HG02973 (cell line): ENCODE results near the gene FAM98B.

Experiments used
- ATAC-seq: cut with Tn5 transposase; IDR thresholded peaks from one replicate; pipeline ENCODE4 v1.9.1; 2021; ENCODE audit warnings: moderate library complexity; ENCODE audit not compliant: unreplicated experiment

FAM98B gene

DNA sequence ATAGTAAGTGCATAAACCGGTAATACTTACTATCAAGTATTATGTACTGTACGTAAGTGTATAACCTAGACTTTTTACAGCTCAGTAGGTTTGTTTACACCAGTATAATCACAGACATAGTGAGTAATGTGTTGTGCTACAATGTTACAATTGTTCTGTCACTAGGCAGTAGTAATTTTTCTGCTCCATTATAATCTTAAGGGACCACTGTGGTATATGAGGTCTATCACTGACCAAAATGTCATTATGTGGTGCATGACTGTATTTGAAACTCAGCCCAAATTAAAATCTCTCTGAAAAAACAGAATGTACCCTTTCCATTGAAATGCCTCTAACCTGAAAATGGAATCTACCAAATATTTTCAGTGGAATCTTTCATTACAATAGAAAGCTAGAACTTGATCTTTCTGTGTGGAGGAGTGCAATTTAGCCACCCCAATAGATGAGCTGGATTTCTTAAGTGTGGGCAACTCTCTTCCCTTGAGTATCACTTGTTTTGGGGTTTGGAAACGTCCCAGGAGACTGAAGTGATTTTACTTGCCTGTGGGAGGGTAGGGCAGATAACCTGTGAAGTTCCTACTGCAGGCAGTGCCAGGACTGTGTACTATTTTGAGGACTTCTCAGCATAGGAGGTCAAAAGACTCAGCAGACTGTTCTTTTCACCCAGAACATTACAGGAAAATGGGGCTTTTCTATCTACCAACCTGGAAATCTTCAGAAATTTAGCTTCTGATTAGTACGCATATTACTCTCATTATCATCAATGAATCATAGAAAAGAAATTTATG lies 50.9 kb downstream of the FAM98B start:
- ATAC-seq, result no peak

DNA sequence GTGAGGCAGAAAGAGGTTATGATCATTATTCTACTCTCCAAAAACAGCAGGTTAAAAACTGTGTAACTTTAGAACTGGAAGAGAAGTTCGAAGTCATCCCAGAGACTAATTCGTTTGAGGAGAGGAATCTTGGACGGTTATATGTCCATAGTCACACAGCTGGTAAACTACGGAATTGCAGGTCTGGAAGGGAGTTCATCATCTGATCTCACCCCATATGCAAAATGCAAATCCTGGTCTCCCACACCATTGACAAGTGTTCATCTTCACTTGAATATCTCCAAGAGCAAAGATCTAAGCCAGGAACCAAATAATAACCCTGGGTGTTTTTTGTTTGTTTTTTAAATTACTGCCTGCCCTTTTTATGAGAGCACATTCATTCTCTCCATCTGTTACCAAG lies 53.1 kb downstream of the FAM98B start:
- ATAC-seq, result no peak

DNA sequence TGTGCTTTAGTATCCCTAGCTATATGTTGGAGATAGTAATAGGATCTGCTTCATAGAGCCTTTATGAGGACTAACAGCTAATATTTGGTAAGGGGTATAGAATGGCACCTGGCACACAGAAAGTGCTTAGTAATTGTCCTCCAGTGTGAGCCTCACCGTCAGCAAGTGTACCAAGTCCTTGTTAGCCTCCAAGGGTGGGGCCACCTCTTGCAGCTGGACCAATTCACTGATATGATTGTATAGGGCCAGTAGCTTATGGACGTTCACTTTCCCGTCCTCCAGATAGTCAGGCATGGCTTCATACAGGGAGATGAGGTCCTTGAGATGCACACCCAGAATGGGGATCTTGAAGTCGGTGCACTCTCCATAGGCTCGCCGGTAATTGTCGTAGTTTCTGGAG lies 53.6 kb downstream of the FAM98B start:
- no peak for ATAC-seq

GRCh38 chr15:38508647-38509046 lies 54.7 kb downstream of the FAM98B start:
- no peak for ATAC-seq

- no peak for ATAC-seq
Observed at GRCh38 chr15:38509152-38509551, 55.2 kb downstream of the FAM98B start.

DNA sequence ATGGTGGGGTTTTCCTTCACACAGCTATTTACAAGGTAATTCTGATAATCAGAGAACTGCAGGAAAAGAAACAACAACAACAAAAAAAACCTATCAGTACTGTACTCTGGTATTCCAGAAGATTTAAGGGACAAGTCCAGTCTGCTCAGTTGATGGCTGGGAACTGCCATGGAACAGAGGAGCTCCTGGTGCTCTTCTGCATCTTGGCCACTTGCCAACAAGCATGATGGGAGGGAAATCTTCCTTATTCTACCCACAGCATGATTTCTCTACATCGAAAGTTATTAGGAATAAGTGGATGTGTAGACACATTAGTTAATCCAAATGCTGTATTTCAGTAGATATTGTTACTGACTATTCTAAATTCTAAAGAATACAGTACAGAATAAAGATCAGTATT lies 59.0 kb downstream of the FAM98B start:
- no peak for ATAC-seq

DNA sequence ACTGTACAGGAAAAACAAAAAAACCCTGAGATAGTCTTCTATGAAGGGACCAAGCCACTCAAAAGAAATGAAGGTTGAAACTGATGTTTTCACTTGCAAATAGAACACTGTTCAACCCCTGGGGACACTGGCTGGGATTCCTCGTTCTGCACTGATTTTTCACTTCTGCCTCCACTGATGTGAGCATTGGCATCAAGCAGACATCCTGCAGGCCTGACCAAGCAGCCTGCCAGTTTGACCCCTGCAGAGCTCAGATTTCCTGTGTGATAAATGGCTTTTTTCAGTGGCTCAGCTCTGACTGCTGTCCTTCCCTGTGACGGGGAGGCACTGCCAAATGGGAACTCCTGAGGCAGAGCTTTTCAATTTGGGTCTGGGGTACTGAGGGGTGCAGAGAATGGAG lies 60.7 kb downstream of the FAM98B start:
- ATAC-seq, result no peak

DNA sequence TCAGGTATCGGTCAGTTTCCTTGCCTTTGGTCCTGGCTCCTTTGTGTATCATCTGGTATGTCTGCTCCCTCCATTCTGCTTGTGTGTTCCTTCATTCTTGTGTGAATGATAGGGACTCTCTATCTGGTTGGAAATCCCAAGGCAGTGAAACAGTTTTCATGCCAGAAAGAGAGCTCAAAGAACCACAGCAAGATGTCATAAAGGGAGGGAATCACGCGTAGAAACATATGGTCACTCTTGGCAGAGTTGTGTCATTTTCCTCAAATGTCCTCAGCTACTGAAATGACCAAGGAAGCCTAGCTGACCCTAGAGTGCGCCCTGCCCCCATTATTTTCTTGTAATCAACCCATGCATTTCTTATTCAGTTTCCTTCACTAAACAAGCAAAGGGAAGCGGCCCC lies 62.7 kb downstream of the FAM98B start:
- no peak for ATAC-seq

DNA sequence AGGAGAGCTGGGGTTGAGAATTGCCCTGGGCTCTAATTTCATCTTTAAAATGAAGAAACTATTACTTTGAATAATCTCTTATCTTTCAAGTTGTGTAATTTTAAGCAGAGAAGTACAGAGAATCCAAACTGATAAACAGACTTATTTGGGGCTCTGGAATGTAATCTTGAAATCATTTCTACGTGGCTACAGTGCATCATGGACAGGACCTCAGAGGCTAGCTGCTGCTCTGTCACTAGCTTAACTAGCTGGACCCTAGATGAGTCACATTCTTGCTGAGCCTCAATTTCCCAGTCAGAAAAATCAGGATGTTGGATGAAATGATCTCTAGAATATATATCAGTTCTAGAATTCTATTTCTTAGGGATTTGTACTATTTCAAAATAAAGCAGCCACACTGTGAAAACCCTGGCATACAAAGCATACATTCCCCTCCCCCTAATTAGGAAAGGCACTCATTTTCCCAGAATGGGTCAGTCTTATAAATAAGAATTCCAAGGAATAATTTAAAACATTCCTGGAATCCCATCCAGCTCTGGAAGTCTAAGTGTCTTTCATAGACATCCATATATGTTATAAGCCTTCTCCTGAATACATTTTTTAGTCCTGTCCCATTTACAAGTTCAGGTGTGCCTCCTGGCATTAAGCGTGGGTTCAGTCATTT lies 63.5 kb downstream of the FAM98B start:
- ATAC-seq, result no peak

- no peak for ATAC-seq
Observed at GRCh38 chr15:38518084-38518483, 64.2 kb downstream of the FAM98B start.

- no peak for ATAC-seq
Observed at GRCh38 chr15:38520035-38520434, 66.1 kb downstream of the FAM98B start.

DNA sequence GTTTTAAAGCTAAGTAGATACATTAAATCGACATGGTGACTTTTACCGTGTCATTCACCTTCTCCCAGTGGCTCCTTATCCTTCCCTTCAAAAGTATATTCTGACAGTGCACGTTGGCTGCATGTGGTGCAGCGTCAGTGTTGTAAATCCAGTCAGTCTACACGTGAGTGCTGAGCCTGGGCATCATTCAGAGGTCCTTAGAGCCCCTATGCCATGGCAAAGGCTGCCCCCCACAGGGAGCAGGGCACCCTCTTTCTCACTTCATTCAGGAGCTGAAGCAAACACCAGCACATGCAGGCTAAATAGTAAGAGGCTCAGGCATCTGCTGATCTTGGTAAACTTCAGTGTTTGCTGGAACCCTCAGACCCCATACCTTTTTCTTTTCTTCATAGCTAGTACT lies 67.4 kb downstream of the FAM98B start:
- no peak for ATAC-seq

DNA sequence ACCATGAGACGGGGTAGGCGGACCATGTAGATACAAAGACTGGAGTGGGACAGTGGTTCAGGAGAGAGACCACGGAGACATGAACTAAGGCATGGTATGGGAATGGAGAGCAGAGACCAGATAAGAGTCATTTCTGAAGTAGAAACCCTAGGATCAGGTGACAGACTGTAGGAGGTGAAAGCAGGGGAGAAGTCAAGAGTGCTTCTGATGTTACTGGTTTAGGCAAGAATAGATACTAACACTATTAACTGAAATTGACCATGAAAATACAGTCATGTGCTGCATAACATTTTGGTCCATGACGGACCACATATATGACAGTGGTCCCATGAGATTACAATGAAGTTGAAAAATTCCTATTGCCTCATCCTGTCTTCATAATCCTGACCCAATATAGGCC lies 69.0 kb downstream of the FAM98B start:
- no peak for ATAC-seq

- ATAC-seq, result no peak
Observed at GRCh38 chr15:38524156-38524555, 70.2 kb downstream of the FAM98B start.

DNA sequence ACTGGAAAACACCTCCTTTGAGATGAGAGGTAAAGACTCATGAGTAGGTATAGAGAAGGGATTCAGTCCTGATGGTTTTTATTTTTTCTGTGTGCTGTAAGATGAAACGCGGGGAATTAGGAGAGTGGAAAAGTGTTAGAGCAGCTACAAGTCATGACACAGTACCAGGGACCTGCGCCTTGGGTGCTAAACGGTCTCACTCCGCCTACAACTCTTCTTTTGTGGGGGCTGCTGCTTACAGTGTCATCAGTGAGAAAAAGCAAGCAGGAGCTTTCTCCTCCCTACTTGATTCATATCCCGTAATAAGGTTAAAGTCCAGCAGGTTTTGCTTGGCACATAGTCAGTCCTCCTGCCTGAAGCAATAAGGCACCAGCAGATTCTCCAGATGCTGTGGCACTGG lies 71.6 kb downstream of the FAM98B start:
- ATAC-seq, result no peak

DNA sequence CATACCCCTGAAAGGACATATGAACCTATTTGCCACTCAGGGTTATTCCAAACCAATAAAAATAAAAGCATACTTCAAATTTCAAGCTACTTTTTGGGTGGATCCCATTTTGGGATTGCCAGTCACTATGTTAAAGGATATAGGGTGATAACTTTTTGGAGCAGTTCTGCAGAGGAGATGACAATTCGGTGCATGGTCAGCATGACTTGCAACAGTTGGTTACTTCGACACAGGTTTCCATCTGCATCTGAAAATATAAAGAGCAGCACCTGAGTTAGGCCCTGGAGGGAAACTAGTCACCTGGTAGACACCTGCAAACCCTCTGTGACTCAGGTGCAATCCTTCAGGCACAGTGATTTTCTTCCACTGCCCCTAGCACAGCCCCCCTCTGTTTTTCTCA lies 72.2 kb downstream of the FAM98B start:
- no peak for ATAC-seq

DNA sequence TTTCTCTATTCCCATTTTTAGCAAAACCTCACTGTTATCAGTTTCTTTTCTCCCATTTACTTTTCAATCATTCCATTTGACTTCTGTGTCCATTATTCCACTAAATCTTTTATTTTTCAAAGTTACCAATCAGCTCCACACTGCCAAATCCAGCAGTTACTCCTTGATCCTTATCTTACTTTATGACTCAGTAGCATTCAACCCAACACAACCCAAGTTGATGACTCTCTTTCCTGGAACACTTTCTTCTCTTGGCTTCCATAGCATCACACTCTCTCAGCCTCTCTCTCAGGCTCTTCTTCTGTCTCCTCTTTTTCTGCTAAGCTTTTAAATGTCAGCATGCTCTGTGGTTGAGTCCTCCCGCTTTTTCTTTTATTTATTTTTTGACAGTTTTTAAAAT lies 74.4 kb downstream of the FAM98B start:
- no peak for ATAC-seq

DNA sequence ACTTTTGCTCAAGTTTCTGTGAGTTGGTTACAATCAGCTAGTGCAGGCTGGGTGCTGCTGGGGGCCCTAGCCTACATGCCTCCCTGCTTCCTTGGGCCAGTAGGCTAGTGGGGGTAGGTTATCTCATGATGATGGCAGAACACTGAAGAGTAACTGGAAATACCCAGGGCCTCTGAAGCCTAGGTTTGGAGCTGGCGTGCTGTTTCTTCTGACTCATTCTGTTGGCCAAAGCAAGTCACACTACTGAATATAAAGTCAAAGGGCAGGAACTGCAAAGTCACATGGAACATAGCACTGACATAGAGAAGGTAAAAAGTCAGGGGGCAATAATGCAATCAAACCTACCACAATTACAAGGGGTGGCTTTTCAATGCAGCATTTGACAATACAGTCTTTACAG lies 76.2 kb downstream of the FAM98B start:
- ATAC-seq, result peak; percentile 50

DNA sequence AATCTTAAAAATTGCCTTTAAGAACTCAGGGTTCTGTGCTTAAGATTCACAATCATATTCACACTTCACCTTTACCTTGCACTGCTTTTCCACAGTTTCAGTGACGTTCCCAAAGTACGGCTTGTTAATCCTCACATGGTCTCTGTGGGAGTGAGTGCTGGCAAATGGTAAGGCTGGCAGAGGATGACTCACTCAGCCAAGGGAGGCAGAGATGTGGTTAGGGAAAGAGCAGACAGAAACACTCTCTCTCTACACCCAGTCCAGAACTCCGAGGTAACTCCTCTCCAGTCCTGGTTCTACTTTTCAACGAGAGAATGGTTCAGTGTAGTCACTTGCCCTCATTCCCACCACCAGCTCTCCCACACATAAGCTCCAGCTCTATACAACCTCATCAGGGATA lies 77.6 kb downstream of the FAM98B start:
- no peak for ATAC-seq

- ATAC-seq, result no peak
Observed at GRCh38 chr15:38532728-38533127, 78.8 kb downstream of the FAM98B start.

GRCh38 chr15:38533416-38533915 lies 79.5 kb downstream of the FAM98B start:
- ATAC-seq, result no peak

DNA sequence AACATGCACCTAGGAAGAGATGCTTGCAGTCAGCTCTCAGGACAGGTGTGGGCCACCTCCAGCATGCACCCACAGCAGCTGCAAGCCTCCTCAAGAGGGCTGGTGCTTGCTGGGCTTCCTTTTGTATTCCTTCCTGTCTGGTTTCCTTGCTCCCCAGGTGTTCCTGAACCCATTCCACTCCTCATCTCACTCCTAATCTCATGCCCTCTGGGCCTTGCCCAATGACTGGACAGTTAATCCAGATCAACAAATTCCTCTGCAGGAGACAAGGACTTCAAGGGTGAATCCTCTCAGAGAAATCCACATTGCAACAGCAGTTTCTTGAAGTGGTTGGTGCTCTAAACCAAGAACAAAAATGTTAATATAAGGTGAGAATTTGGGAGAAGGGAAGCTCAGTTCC lies 80.0 kb downstream of the FAM98B start:
- ATAC-seq, result no peak

- ATAC-seq, result no peak
Observed at GRCh38 chr15:38534691-38535090, 80.8 kb downstream of the FAM98B start.
